HG03064 (cell line): Measurements from ENCODE around the gene SSBP3.

Experiments used
- ATAC-seq: cut with Tn5 transposase; IDR thresholded peaks from one replicate; pipeline ENCODE4 v1.9.1; 2021; ENCODE audit warnings: low read depth; ENCODE audit not compliant: unreplicated experiment

Gene SSBP3

GRCh38 chr1:54200519-54200997 is 205.6 kb downstream of the SSBP3 start:
- ATAC-seq = peak; percentile 9

DNA sequence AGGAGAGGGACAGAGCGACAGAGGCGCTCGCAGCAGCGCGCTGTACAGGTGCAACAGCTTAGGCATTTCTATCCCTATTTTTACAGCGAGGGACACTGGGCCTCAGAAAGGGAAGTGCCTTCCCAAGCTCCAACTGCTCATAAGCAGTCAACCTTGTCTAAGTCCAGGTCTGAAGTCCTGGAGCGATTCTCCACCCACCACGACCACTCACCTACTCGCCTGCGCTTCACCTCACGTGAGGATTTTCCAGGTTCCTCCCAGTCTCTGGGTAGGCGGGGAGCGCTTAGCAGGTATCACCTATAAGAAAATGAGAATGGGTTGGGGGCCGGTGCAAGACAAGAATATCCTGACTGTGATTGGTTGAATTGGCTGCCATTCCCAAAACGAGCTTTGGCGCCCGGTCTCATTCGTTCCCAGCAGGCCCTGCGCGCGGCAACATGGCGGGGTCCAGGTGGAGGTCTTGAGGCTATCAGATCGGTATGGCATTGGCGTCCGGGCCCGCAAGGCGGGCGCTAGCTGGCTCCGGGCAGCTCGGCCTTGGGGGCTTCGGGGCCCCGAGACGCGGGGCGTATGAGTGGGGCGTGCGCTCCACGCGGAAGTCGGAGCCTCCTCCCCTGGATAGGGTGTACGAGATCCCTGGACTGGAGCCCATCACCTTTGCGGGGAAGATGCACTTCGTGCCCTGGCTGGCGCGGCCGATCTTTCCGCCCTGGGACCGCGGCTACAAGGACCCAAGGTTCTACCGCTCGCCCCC is 206.3 kb downstream of the SSBP3 start, which contains the start of the genes CYB5RL and MRPL37:
TSS of gene CYB5RL (minus strand) at position 266 of the 754 bp plus-strand sequence. CDS start 4,414 bp downstream, outside the sequence.
TSS of gene MRPL37 (plus strand) at position 403 of the 754 bp plus-strand sequence. CDS start at position 480, 77 bp downstream.
- peak; percentile 96 for ATAC-seq

- ATAC-seq = no peak
These were observed 206.9 kb downstream of the SSBP3 start for GRCh38 chr1:54199151-54199764.

DNA sequence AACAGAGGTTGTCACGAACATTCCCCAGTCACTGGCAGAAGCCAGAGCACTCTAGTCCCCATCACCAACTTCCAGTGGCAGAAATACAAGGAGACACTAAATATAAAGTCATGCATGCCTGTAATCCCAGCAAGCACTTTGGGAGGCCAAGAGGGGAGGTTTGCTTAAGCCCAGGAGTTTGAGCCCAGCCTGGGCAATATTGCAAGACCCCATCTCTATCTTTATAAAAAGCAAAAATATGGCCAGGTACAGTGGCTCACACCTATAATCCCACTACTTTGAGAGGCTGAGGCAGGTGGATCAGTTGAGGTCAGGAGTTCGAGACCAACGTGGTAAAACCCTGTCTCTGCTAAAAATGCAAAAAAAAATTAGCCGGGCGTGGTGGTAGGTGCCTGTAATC is 212.7 kb downstream of the SSBP3 start:
- ATAC-seq = no peak

GRCh38 chr1:54191525-54191924 is 214.7 kb downstream of the SSBP3 start:
- ATAC-seq = no peak

DNA sequence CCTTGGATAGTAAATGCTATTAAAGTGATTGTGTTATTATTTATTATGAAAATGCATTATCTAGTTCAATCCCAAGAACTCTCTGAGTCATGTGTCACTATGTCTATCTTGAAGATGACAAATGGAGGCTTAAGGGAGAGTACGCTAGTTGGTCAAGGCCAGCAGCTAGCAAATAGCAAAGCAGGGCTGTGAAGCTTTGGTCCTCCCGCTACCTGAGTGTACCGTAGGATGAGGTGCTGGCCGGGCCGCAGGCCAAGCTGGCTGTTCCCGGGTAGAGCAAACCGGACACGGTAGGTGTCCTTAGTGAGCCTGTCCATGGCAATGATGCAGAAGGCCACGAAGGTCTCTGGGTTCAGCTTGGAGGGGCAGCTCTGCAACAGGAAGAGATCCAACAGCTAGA is 215.7 kb downstream of the SSBP3 start:
- ATAC-seq = no peak

- no peak for ATAC-seq
These were observed 217.9 kb downstream of the SSBP3 start for GRCh38 chr1:54188291-54188690.

DNA sequence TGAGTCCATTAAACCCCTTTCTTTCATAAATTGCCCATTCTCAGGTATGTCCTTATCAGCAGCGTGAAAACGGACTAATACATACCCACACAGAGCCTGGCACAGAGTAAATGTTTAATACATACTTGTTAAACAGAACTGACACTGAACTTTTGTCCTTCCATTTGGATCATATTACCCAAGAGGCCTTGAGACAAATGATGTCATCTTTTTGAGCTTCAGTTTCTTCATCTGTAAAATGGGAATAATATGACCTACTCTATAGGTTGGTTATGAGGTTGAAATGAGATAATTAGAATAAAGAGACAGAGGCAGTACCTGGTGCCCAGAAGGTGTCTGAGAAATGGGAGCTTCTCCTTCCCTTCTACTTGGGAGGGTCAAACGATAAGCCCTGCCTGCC is 220.1 kb downstream of the SSBP3 start:
- ATAC-seq = no peak

- no peak for ATAC-seq
These were observed 225.4 kb downstream of the SSBP3 start for GRCh38 chr1:54180701-54181360.

DNA sequence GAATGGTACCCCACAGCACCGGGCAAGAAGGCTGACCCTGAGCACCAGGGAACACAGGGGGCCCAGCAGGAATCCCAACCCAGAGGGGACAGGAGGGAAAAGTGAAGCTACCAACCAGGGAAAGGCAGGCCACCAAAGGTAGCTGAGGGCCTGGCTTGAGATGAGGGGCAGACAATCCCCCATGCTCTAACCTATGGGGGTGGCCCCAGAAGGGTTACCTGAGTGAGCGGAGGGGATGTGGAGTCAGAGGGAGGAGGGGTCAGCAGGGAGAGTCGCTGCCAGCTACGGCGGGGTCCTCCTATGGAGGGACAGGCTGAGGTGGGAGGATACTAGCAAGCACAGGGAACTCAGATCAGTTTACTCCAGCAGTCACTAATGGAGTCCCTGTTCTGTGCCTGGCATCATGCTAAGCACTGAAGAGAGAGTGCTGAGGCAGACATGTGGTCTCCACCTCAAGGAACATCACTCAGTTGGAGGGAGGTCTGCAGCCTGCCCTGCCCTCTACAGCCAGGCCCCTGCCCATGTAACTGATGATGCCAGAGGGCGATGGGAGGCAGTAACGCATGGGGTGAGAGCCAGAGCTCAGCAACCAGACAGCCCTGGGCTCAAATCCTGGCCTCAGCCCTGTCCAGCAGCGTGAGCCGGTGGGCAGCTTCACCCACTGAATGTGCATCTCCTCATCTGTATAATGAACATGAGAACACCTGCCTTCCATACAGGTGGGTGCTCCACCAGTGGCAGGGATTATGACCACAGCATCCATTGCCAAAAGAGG is 227.7 kb downstream of the SSBP3 start:
- no peak for ATAC-seq

GRCh38 chr1:54177726-54178125 is 228.5 kb downstream of the SSBP3 start:
- ATAC-seq = no peak

- no peak for ATAC-seq
These were observed 229.4 kb downstream of the SSBP3 start for GRCh38 chr1:54176621-54177327.
